ENCODE results near the gene C7orf57.
A peak's percentile ranks its signal among the peaks of the same experiment; 100 is the strongest.

Gene C7orf57

DNA sequence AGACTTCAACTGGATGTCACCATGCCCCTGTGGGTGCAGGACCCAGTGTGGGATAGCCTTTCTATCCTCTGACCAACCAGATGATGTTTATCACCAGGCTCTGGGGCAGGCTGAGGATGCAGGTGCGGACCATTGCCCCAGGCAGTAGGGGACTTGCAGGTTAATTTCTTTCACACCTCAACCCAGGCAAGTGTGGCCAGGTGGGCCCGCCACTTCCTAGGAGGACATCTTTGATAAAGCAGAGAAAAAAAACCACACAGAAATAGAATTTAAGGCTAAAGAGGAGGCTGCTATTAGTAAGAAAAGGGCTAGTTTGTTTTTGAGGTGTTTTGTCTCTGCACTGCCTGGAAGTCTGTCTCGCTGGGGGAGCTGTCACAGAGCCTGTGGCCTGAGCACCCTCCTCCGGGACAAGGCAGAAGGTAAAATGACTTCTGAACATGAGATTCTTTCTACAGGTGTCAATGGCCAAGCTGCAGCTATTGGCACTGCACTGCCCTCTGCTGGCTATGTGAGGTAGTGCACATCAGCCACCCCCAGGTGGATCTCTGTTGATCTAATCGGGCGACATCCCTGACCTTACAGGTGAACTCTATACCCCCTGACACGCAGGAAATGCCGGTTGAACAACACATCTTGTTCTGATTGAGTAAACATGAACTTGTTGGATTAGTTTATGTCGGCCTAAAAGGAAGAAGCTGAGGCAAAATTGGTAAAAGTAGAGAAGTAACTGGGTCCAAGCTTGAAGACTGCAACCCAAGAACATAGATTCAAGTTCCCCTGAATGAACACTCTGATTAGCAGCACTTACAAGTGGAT, 74.7 kb downstream of the C7orf57 start:
- DNase-seq (ENCODE audit: low spot score), result peak; percentile 84

DNA sequence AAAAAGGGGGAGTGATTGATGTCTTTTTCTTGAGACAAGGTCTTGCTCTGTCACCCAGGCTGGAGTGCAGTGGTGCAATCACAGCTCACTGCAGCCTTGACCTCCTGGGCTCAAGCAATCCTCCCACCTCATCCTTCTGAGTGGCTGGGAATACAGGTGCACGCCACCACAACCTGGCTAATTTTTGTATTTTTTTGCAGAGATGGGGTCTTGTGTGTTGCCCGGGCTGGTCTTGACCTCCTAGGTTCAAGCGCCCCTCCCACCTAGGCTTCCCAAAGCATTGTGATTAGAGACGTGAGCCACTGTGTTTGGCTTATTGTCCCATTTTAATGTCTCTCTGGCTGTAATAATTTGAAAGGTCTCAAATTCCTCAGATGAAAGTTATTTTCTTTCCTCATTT, 75.5 kb downstream of the C7orf57 start:
- no peak for DNase-seq (ENCODE audit: low spot score)

Data from activated CD4-positive, alpha-beta T cell treated with anti-CD3 and anti-CD28 coated beads, Interleukin-2, Interleukin-4, amounts not matched to agents 100 ng/mL and 50 ng/mL, durations not matched to agents 16 hours and 8 hours (primary cell).